ENCODE measurements around the gene KDM1B.

The KDM1B gene

GRCh38 chr6:18263418-18264218 is 108.4 kb downstream of the KDM1B start:
- no peak for DNase-seq (ENCODE audit: low spot score)

DNA sequence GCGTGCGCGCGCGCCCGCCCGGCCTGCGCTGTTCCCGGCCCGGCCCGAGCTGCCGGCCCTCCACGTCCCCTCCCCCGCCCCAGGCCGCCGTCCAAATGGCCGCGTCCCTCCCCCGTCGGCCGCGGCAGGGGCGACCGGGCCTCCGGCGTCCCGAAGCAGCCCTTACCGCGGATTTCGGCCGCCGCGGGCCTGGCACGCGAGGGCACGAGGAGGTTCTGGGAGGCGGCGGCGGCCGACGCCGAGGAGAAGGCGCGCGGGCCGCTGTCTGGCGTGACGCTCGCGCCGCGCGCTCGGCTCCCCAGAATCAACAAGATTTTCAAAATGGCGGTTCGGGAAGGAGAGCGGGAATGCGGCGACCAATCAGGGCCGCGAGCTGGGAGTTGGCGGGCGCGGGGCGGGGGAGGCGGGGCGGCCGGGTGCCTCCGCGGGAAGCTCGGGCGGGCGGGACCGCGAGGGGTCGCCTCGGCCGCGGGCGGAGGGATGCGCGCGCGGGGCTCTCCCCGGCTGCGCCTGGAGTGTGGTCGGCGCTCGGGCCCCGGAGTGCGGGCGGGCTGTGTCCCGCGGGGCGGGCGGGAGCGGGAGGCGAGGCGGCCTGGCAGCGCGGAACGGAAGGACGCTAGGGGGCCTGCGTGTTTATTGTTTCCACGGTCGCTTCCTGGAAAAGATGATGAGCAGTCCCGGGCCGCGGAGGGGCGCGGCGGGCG is 109.1 kb downstream of the KDM1B start, which contains the start of gene DEK:
DEK (minus strand) TSS at position 312 of the 704 bp plus-strand sequence. CDS start 543 bp downstream, outside the sequence.
- DNase-seq (ENCODE audit: low spot score): peak; percentile 96

- no peak for DNase-seq (ENCODE audit: low spot score)
Measured at GRCh38 chr6:18264923-18265377, 109.7 kb downstream of the KDM1B start.

- no peak for DNase-seq (ENCODE audit: low spot score)
Measured at GRCh38 chr6:18265787-18266522, 110.7 kb downstream of the KDM1B start.

DNA sequence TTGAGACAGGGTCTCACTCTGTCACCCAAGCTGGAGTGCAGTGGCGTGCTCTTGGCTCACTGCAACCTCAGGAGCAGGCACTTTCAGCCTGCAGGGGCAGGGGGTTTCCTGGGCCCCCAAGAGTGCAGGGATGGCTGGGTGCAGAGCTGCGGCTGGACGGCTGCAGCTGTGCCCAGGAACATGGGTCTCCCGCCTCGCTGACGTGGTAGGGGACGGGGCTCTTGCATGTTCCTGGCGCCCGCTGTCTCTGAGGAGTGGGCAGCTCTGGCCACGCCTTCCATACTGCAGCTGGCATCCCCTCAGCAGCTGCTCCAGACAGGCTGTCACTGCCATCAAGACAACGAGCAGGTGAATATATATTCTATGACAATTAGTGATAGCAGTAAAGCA is 111.3 kb downstream of the KDM1B start:
- DNase-seq (ENCODE audit: low spot score): no peak

DNA sequence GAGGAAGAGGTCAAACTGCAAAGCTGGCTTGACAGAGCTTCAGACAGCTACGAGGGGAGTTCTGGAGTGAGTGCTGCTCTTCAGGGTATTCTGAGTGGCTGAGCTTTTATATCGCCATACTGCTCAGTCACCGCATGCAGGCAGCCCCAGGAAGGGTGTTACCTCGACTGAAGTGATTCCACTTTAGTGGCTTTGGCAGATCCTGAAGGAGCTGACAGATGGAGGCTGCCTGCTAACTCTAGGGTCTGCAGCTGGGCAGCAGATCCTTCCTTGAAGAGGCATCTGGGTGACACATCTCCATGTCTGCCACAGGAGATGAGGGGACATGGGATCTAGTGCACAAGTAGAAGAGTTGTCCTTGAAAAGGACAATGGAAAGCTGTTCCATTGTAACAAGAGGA is 112.8 kb downstream of the KDM1B start:
- no peak for DNase-seq (ENCODE audit: low spot score)

DNA sequence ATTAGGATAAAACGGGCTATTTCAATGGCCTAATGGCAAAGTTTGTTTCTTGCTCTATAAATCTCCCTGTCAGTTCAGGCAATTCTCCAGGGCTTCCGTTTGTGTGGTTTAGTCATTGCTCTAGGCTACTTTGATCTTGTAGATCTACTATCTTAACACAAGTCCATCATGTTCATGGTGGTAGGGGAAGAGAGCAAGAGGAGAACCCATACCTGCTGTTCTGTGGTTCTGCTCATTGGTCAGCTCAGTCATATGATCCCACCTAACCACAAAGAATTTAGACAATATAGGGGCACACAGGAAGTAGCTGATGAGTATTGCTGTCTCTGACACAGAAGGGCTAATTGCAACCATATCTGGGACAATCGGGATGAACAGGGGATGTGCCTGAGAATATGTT is 114.0 kb downstream of the KDM1B start:
- no peak for DNase-seq (ENCODE audit: low spot score)

GRCh38 chr6:18269717-18270116 is 114.5 kb downstream of the KDM1B start:
- no peak for DNase-seq (ENCODE audit: low spot score)

DNA sequence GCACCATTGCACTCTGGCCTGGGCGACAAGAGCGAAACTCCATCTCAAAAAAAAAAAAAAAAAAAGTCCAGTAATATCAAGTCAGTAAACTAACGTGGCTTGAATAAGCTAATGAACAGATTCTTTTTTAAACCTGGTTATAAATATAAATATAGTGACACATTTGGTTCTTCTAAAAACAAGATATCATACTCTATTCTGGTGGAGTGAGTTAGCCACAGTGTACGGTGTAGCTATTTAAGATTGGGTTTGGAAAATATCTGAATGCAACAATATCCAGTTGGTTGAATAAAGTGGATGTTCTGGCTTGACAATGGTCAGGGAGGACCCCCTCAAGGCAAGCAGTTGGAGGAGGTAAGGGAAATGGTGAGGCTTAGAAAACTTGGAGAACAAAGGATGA is 115.0 kb downstream of the KDM1B start:
- no peak for DNase-seq (ENCODE audit: low spot score)

All from left forelimb (tissue), 1 donor.